Renal cortex interstitium (tissue), 15 donors: ENCODE measurements around the gene PPTC7. TPM values are rescaled to one million over a fixed set of nuclear protein-coding genes. Genes with fewer than 3 reads are reported as not detected.
"Not testable (repeated sequence)": the region's sequence is repeated elsewhere in the genome, so short reads cannot be mapped to it uniquely, and the experiment has no call there.

Experiments used
- DNase-seq, 11 donors: peaks; one replicate each; pipeline ENCODE4 v3.0.0-alpha.2; 2013; ENCODE audit warnings: low read depth in 9 of 11, low spot score in 4 of 11; ENCODE audit errors: extremely low read depth in 1 of 11
- long read RNA-seq, 16 experiments: transcript quantifications; one replicate each; lab custom pipeline, GENCODE V29; 2026
- polyA plus RNA-seq, 3 donors: library from polyadenylated mRNA; unstranded; fragments of 120-200 nt; gene quantifications; one replicate each; pipeline ENCODE4 v1.2.1, GENCODE V29; 2013; ENCODE audit not compliant: insufficient read length in 3 of 3

PPTC7 gene
- polyA plus RNA-seq, result 10 to 100 TPM; 19.0 to 22.7 (median 21.0) TPM
- long read RNA-seq, donor 1, result 0 reads
- long read RNA-seq, donor 2, full-length matches to known transcripts, result 4 of 4 reads
- long read RNA-seq, donor 2, partial matches to known transcripts, result 0 of 4 reads
- long read RNA-seq, donor 2, other reads (novel, unspliced or antisense), result 0 of 4 reads
- long read RNA-seq, donor 3, full-length matches to known transcripts, result 6 of 6 reads
- long read RNA-seq, donor 3, partial matches to known transcripts, result 0 of 6 reads
- long read RNA-seq, donor 3, other reads (novel, unspliced or antisense), result 0 of 6 reads
- long read RNA-seq, donor 4, full-length matches to known transcripts, result 2 of 31 reads
- long read RNA-seq, donor 4, partial matches to known transcripts, result 29 of 31 reads
- long read RNA-seq, donor 4, other reads (novel, unspliced or antisense), result 0 of 31 reads
- long read RNA-seq, donor 5, result 0 reads
- long read RNA-seq, donor 6, full-length matches to known transcripts, result 6 of 75 reads
- long read RNA-seq, donor 6, partial matches to known transcripts, result 64 of 75 reads
- long read RNA-seq, donor 6, other reads (novel, unspliced or antisense), result 5 of 75 reads
- long read RNA-seq, donor 7, full-length matches to known transcripts, result 1 of 1 reads
- long read RNA-seq, donor 7, partial matches to known transcripts, result 0 of 1 reads
- long read RNA-seq, donor 7, other reads (novel, unspliced or antisense), result 0 of 1 reads
- long read RNA-seq, donor 8, full-length matches to known transcripts, result 5 of 145 reads
- long read RNA-seq, donor 8, partial matches to known transcripts, result 122 of 145 reads
- long read RNA-seq, donor 8, other reads (novel, unspliced or antisense), result 18 of 145 reads
- long read RNA-seq, donor 9, full-length matches to known transcripts, result 4 of 4 reads
- long read RNA-seq, donor 9, partial matches to known transcripts, result 0 of 4 reads
- long read RNA-seq, donor 9, other reads (novel, unspliced or antisense), result 0 of 4 reads
- long read RNA-seq, donor 10, full-length matches to known transcripts, result 1 of 1 reads
- long read RNA-seq, donor 10, partial matches to known transcripts, result 0 of 1 reads
- long read RNA-seq, donor 10, other reads (novel, unspliced or antisense), result 0 of 1 reads
- long read RNA-seq, donor 11, full-length matches to known transcripts, result 4 of 38 reads
- long read RNA-seq, donor 11, partial matches to known transcripts, result 29 of 38 reads
- long read RNA-seq, donor 11, other reads (novel, unspliced or antisense), result 5 of 38 reads
- long read RNA-seq, donor 12, result 0 reads
- long read RNA-seq, donor 13, result 0 reads
- long read RNA-seq, donor 14, full-length matches to known transcripts, result 4 of 4 reads
- long read RNA-seq, donor 14, partial matches to known transcripts, result 0 of 4 reads
- long read RNA-seq, donor 14, other reads (novel, unspliced or antisense), result 0 of 4 reads
- long read RNA-seq, donor 15, full-length matches to known transcripts, result 3 of 3 reads
- long read RNA-seq, donor 15, partial matches to known transcripts, result 0 of 3 reads
- long read RNA-seq, donor 15, other reads (novel, unspliced or antisense), result 0 of 3 reads
- long read RNA-seq, donor 16, full-length matches to known transcripts, result 11 of 11 reads
- long read RNA-seq, donor 16, partial matches to known transcripts, result 0 of 11 reads
- long read RNA-seq, donor 16, other reads (novel, unspliced or antisense), result 0 of 11 reads

- peak; percentile 87 to 97 (median 93) for DNase-seq
Observed at GRCh38 chr12:110583137-110584059, at the start of gene PPTC7. PPTC7 (minus strand) TSS chr12:110583318; CDS start chr12:110583031, 287 bp downstream.

- DNase-seq, result no peak
Observed at GRCh38 chr12:110627500-110628195, 44.5 kb upstream of the PPTC7 start.

GRCh38 chr12:110622582-110622981 lies 39.5 kb upstream of the PPTC7 start:
- DNase-seq, result no peak

- DNase-seq, result no peak
Observed at GRCh38 chr12:110619534-110619953, 36.4 kb upstream of the PPTC7 start.

GRCh38 chr12:110616471-110617115 lies 33.5 kb upstream of the PPTC7 start:
- no peak for DNase-seq

GRCh38 chr12:110615171-110615570 lies 32.1 kb upstream of the PPTC7 start:
- DNase-seq, result no peak

- peak; percentile 73 to 94 (median 92) for DNase-seq
Observed at GRCh38 chr12:110613771-110614684, 30.9 kb upstream of the PPTC7 start, which contains the start of gene TCTN1. TCTN1 (plus strand) TSS chr12:110614129; CDS start chr12:110614183, 54 bp downstream.

- DNase-seq, result no peak
Observed at GRCh38 chr12:110613071-110613770, 30.1 kb upstream of the PPTC7 start.

GRCh38 chr12:110606253-110606611 lies 23.1 kb upstream of the PPTC7 start:
- DNase-seq, result no peak

- not testable (repeated sequence) for DNase-seq
Observed at GRCh38 chr12:110602085-110602814, 19.1 kb upstream of the PPTC7 start.

- DNase-seq, result no peak
Observed at GRCh38 chr12:110600254-110600653, 17.1 kb upstream of the PPTC7 start.

- DNase-seq, result no peak
Observed at GRCh38 chr12:110599334-110599733, 16.2 kb upstream of the PPTC7 start.

GRCh38 chr12:110597885-110598284 lies 14.8 kb upstream of the PPTC7 start:
- no peak for DNase-seq

GRCh38 chr12:110592919-110593318 lies 9.8 kb upstream of the PPTC7 start:
- not testable (repeated sequence) for DNase-seq
